Keratinocyte (primary cell): ENCODE measurements around the gene ZNF33B. TPM values are rescaled to one million over a fixed set of nuclear protein-coding genes. Genes with fewer than 3 reads are reported as not detected.

Source experiments
- DNase-seq: peaks from one replicate; pipeline ENCODE4 v3.0.0-alpha.2; 2011; ENCODE audit warnings: low read depth, missing footprints, low spot score
- FAIRE-seq: peaks from 2 replicates; lab custom pipeline; 2011; peaks lifted over from hg19 to GRCh38; lab: Jason Lieb, UNC
- H2AFZ ChIP-seq: 2 replicates; pipeline ENCODE4 v1.6.0; 2012; ENCODE audit warnings: low read length, control low read depth, inconsistent platforms; ENCODE audit not compliant: control insufficient read depth
- H3K27ac ChIP-seq: 2 replicates; pipeline ENCODE4 v1.5.1; 2011; ENCODE audit warnings: low read length; ENCODE audit not compliant: control insufficient read depth, insufficient read depth
- H3K27me3 ChIP-seq: 3 replicates; pipeline ENCODE4 v1.6.0; 2011; ENCODE audit warnings: low read length; ENCODE audit not compliant: control insufficient read depth, insufficient read depth; ENCODE audit errors: extremely low read depth
- H3K36me3 ChIP-seq, 2 experiments: 2 replicates in 1 of 2; 3 replicates in 1 of 2; pipeline ENCODE4 v1.5.1; 2011; ENCODE audit warnings: low read length in 2 of 2, mild to moderate bottlenecking in 1 of 2; ENCODE audit not compliant: control insufficient read depth in 2 of 2, insufficient read depth in 2 of 2; ENCODE audit errors: extremely low read depth in 1 of 2
- H3K4me1 ChIP-seq: 3 replicates; pipeline ENCODE4 v1.5.1; 2011; ENCODE audit warnings: low read length; ENCODE audit not compliant: control insufficient read depth, insufficient read depth; ENCODE audit errors: extremely low read depth
- H3K4me2 ChIP-seq: 3 replicates; pipeline ENCODE4 v1.6.0; 2011; ENCODE audit warnings: low read depth, low read length; ENCODE audit not compliant: control insufficient read depth, insufficient read depth; ENCODE audit errors: extremely low read depth
- H3K4me3 ChIP-seq, 3 experiments: fragments of 200-600 bp in 1 of 3; sonication (generic) in 1 of 3; 2 replicates in 2 of 3; 3 replicates in 1 of 3; pipeline ENCODE4 v1.5.1; 2011 to 2016; ENCODE audit warnings: low read length in 3 of 3, mild to moderate bottlenecking in 3 of 3, control low read depth in 2 of 3, inconsistent platforms in 1 of 3, low read depth in 1 of 3, mixed read lengths in 1 of 3, mixed run types in 1 of 3, moderate library complexity in 1 of 3; ENCODE audit not compliant: control insufficient read depth in 2 of 3, insufficient read depth in 2 of 3; ENCODE audit errors: extremely low read depth in 1 of 3
- H3K79me2 ChIP-seq: 2 replicates; pipeline ENCODE4 v1.6.0; 2012; ENCODE audit warnings: low read length; ENCODE audit not compliant: control insufficient read depth, insufficient read depth
- H3K9ac ChIP-seq: 3 replicates; pipeline ENCODE4 v1.6.0; 2011; ENCODE audit warnings: low read length; ENCODE audit not compliant: control insufficient read depth, insufficient read depth; ENCODE audit errors: extremely low read depth
- H3K9me1 ChIP-seq: 3 replicates; pipeline ENCODE4 v1.6.0; 2011; ENCODE audit warnings: low read length; ENCODE audit not compliant: control insufficient read depth, insufficient read depth; ENCODE audit errors: extremely low read depth
- H3K9me3 ChIP-seq: 2 replicates; pipeline ENCODE4 v1.5.1; 2012; ENCODE audit warnings: low read depth, low read length; ENCODE audit not compliant: control insufficient read depth
- H4K20me1 ChIP-seq: 3 replicates; pipeline ENCODE4 v1.6.0; 2011; ENCODE audit warnings: low read length; ENCODE audit not compliant: control insufficient read depth, insufficient read depth; ENCODE audit errors: extremely low read depth
- EZH2 ChIP-seq: IDR thresholded peaks from one replicate; pipeline ENCODE4 v1.6.1; 2012; ENCODE audit warnings: inconsistent platforms, mild to moderate bottlenecking, low read length, moderate library complexity
- dilution Hi-C: fragments of 300-500 bp; cut with MboI; formaldehyde crosslinking; loops from one replicate; pipeline ENCODE4 v1.7.0; 2020; ENCODE audit warnings: low sequenced_read_pairs; ENCODE audit not compliant: extremely low pct_ligation_motif_present
- polyA plus RNA-seq, 5 experiments: library from polyadenylated mRNA; depleted of rRNA in 3 of 5; stranded (reverse) in 3 of 5; stranded (forward) in 1 of 5; unstranded in 1 of 5; fragments of >200 nt; gene quantifications; 1 replicate in 1 of 5; 2 replicates in 3 of 5; 3 replicates in 1 of 5; pipeline versions ENCODE4 v1.2.1 to v1.2.3, GENCODE V29; 2011 to 2012; ENCODE audit warnings: missing spikeins in 2 of 5, low read depth in 1 of 5, low replicate concordance in 1 of 5
- TF ChIP-seq, protein P1 (sequence below), 3 experiments: IDR thresholded peaks in 1 of 3; conservative IDR thresholded peaks in 1 of 3; optimal IDR thresholded peaks in 1 of 3; 2 replicates in 2 of 3; 3 replicates in 1 of 3; pipeline versions ENCODE3 to v1.5.1; 2011; ENCODE audit warnings: low read length in 3 of 3, mild to moderate bottlenecking in 3 of 3, moderate library complexity in 2 of 3, control low read depth in 1 of 3, inconsistent platforms in 1 of 3; ENCODE audit not compliant: insufficient read depth in 2 of 3; ENCODE audit errors: extremely low read depth in 1 of 3

The ZNF33B gene
- polyA plus RNA-seq, 1 donor (not counting 4 experiments of a cell fraction or from before 2014, with no cell fraction given): 9.4 TPM

DNA sequence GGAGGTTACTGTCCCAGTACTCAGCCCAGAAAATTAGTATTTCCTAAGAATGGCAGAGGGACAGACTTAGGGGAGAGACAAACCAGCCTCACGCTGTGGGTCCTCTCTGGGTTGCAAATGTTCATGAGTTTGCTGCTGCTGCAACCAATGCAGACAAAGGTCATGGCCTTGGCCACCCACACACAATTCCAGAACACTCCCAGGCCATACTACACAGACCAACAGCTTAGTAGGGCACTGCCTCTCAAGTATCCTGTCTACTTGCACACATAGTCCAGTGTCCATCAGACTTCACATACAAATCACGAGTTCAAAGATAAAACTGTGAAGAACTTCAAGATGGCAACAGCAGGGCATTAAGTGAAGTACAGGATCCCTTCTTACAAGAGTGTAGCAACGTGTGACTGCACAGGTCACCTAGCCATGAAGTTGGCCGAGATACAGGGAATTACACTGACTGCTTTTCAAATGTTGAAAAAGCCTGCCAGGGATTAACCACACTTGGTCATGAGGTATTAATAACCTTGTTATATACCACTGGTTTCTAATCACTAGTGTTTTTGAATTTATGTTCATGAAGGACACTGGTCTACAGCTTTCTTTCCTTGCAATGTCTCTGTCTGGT lies 40.0 kb downstream of the ZNF33B start:
- Histone ChIP-seq H3K4me1 (no peaks in the 10 kb centered on the region), H3K9me1 (no peaks in the 10 kb centered on the region), H3K27me3 (no peaks in the 10 kb centered on the region), H3K27ac (no peak overlapping the region), H4K20me1 (no peaks in the 10 kb centered on the region), H3K9me3 (peaks cover 6% of the 10 kb centered on the region), H3K4me3 (no peak overlapping the region), H3K9ac (no peak overlapping the region), H3K79me2 (no peaks in the 10 kb centered on the region), H3K4me2 (no peak overlapping the region), H3K36me3 (peaks cover 5 to 8% of the 10 kb centered on the region in 2 experiments), H2AFZ (no peak overlapping the region)
- FAIRE-seq: peak; percentile 59
- DNase-seq: no peak
- dilution Hi-C loops: no loop called here
- TF ChIP-seq, protein P1, sequence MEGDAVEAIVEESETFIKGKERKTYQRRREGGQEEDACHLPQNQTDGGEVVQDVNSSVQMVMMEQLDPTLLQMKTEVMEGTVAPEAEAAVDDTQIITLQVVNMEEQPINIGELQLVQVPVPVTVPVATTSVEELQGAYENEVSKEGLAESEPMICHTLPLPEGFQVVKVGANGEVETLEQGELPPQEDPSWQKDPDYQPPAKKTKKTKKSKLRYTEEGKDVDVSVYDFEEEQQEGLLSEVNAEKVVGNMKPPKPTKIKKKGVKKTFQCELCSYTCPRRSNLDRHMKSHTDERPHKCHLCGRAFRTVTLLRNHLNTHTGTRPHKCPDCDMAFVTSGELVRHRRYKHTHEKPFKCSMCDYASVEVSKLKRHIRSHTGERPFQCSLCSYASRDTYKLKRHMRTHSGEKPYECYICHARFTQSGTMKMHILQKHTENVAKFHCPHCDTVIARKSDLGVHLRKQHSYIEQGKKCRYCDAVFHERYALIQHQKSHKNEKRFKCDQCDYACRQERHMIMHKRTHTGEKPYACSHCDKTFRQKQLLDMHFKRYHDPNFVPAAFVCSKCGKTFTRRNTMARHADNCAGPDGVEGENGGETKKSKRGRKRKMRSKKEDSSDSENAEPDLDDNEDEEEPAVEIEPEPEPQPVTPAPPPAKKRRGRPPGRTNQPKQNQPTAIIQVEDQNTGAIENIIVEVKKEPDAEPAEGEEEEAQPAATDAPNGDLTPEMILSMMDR (optimal IDR thresholded peaks at IDR 0.05 in 1 of 3, IDR thresholded peaks at IDR 0.05 in 1 of 3, conservative IDR thresholded peaks at IDR 0.05 in 1 of 3; ENCODE audit: extremely low read depth in 1 of 3, insufficient read depth in 2 of 3, low read length in 3 of 3): no peak
- no peak for TF ChIP-seq EZH2

DNA sequence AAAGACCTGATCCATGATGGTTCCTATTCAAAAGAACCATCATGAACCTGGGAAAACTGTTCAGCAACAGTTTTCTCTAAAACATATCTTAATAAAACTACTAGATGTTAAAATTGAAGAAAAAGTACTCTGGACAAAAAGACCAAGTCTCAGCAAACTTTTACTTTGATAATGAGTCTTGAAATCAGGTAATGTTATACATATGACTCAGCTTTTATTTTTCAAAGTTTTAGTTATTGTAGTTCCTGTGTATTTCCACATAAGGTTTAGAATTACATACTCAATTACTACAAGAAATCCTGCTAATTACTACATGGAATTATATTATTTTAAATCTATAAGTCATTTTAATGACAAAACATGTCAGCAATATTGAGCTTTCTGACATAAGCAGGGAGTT lies 42.2 kb downstream of the ZNF33B start:
- dilution Hi-C loops: no loop called here
- Histone ChIP-seq H3K9me1 (no peaks in the 10 kb centered on the region), H3K36me3 (peaks cover 9 to 17% of the 10 kb centered on the region in 2 experiments), H3K9ac (no peak overlapping the region), H3K79me2 (no peaks in the 10 kb centered on the region), H4K20me1 (no peaks in the 10 kb centered on the region), H3K9me3 (peaks cover 22% of the 10 kb centered on the region), H3K27ac (no peak overlapping the region), H2AFZ (no peak overlapping the region), H3K4me2 (no peak overlapping the region), H3K4me1 (no peaks in the 10 kb centered on the region), H3K4me3 (no peak overlapping the region), H3K27me3 (no peaks in the 10 kb centered on the region)
- no peak for TF ChIP-seq EZH2
- TF ChIP-seq, protein P1 (optimal IDR thresholded peaks at IDR 0.05 in 1 of 3, IDR thresholded peaks at IDR 0.05 in 1 of 3, conservative IDR thresholded peaks at IDR 0.05 in 1 of 3; ENCODE audit: extremely low read depth in 1 of 3, insufficient read depth in 2 of 3, low read length in 3 of 3): no peak
- DNase-seq (no peak), FAIRE-seq (no peak)
